Hindlimb muscle (tissue), 1 donor: ENCODE measurements around the gene ITGAL. TPM values are rescaled to one million over a fixed set of nuclear protein-coding genes. Genes with fewer than 3 reads are reported as not detected.

Experiments
- DNase-seq: peaks from one replicate; pipeline ENCODE4 v3.0.0-alpha.2; 2013
- polyA plus RNA-seq: library from polyadenylated mRNA; unstranded; fragments of 120-200 nt; gene quantifications from one replicate; pipeline ENCODE4 v1.2.1, GENCODE V29; 2013; ENCODE audit not compliant: insufficient read length

Gene ITGAL
- polyA plus RNA-seq, 1 donor, result 4.1 TPM

DNA sequence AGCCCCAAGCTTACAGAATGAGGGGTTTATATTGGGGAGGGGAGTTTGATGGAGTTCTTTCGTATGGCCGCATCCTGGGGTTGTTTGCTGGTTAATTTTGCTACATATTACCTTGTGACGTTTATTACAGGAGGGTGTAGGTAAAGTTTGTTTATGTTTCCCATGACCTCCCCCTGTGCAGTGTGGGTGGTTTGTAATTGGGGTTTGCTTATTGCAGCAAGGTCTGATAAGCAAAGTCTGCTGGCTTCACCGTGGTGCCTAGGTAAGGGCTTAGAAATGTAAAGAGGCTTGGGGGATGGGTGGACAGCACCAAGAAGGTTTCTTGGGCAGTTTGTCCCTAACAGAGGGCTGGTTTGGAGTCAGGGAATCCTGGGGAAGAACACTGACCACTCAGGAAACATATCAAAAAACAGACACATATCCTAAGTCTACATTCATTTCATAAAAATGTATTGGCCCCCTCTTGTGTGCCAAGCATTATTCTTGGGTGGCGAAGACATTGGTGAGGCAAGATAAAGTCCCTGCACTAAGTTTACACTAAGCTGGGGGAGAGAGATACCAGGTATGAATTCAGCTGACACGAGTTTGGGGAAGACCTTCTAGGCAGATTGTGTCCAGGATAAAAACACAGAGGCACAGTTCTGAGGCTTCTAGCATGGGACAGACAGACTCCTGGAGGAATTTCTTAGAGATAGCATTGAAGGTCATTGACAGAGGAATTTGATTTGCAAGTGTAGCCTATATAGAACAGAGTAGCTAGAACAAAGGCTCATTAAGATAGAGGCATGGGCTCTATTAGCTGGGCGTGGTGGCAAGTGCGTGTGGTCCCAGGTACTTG is 76.1 kb downstream of the ITGAL start:
- no peak for DNase-seq

DNA sequence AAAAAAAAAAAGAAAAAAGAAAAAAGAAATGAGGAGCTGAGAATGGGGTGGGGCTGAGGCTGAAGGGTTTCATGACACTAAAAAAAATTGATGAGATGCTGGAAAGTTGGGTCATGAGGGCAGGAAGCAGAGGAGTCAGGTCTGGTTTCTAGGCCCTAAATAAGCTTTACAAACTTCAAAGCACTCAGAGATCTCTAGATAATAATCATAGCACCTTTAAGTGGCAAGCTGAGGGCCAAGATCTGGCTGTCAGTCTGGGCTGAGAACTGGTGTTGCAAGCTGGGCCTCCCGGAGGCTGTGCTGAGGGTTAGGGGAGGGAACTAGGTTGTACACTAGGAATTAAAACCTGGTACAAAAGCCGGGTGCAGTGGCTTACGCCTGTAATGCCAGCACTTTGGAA is 79.2 kb downstream of the ITGAL start:
- no peak for DNase-seq

DNA sequence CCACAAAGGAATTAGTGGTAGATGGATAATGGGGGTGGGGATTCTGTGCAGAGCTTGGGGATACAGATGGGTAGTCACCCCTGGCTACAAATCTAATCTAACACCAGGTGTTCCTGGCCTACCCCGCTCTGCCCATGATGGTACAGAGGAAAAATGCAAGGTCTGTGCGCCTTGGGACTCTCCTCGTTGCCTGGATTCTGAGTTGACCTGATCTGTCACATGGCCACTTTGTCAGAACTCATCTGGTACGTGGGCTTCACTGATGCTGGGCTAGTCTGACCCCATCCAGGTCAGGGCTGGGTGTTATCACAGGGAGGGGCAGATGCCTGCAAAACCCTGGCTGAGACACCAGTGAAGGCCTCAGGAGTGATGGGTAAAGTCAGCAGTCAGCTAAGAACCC is 80.4 kb downstream of the ITGAL start:
- no peak for DNase-seq

DNA sequence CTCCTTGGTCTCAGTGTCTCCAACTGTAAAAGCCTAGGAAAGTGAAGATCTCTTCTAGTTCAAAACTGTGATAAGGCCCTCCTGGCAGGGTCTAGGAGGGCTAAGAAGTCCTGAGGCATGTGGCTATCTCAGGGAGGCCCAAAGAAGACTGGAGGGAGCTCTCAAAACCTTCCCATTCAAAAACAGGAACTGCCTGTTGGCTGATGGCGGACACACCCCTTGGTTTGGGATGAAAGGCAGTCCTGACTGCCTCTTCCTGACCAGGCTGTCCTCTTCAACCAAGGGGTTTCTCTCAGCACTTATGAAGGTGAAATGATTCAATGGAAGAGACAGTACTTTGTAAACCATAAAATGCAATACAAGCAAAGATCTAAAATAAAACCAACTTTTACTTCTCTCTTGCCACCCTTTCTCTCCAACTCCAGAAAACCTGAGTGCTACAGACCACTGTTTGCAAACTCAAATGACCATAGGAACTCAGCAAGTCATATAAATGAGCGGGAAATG is 80.9 kb downstream of the ITGAL start:
- no peak for DNase-seq

DNA sequence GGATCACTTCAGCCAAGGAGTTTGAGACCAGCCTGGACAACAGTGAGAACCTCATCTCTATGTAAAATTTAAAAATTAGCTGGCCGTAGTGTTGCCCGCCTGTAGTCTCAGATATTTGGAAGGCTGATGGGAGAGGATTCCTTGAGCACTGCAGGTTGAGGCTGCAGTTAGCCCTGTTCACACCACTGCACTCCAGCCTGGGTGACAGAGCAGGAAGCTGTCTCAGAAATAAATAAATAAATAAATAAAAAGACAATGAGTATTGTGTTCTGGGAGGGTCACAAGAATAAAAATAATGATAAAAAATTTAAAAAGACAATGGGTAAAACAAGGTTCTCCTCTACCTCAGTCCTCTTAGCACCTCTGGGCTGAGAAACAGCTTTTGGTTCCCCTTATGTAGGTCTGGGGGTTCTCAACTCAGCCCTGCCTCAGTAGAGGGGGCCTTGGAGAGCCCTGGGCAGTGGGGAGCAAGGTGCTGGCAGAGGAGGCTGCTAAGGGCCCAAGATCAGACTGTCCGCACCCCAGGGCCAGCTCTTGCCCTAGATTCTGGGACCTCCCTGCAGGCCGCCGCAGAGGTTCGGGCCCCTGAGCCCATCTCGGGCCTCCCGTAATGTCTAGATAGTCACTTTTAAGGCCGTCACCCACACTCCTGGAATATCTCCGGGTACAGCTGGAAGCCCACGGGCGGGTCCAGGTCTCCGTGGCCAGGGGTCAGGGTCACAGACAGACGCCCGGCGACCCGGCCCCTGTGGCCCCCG is 82.2 kb downstream of the ITGAL start:
- DNase-seq, result no peak

DNA sequence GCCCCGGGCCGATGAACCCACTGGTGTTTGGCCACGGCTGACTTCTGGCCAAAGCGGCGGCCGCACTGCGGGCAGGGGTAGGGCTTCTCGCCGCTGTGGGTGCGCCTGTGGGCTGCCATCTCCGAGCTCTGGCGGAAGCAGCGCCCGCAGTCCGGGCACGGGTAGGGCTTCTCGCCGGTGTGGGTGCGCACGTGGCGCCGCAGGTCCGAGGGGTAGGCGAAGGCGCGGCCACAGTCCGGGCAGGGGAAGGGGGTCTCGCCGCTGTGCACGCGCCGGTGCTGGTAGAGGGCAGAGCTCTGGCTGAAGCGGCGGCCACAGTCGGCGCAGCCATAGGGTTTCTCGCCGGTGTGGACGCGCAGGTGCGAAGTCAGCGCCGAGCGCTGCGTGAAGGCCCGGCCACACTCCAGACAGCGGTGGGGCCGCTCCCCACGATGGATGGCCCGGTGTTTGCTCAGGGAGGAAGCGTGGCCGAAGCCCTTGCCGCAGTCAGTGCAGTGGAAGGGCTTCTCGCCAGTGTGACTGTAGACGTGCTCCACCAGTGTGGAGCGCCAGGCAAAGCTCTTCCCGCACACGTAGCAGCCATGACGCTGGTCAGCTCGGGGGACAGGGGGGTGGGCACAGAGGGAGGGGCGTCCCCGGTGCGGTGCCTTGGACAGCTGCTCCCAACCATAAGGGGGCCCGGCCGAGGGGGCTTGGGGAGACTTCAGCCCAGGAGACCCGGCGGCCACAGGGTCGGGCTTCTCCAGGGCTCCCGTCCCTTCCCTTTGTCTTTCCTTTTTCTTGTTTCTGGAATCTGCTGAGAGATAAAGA is 83.0 kb downstream of the ITGAL start:
- no peak for DNase-seq

DNA sequence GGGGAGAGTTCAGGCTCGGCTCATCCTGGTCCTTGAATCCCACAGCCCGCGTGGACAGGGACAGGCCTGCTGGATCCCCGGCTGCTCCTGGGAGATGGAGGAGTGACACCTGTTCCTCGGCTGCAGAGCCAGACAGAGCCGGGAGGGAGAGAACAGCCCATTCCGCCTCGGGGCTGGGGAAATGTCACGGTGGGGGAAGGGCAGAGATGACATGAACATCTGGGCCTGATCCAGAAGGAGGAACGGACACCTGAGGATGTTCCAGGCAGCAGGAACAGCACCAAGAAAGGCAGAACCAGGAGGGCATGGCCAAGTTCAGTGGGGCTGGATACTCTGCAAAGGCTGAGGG is 83.6 kb downstream of the ITGAL start:
- DNase-seq, result no peak

DNA sequence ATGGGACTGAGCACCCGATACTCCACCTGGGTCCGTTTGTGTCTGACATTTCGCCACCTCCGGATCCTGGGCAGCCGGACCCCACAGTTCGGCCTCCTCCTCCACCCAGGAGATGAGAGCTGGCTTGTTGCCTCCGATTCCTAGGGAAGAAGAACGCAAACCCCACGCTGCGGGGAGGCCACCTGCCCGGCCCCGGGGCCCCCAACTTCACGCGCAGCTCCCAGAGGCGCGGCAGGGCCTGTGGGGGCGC is 85.1 kb downstream of the ITGAL start:
- DNase-seq, result no peak

DNA sequence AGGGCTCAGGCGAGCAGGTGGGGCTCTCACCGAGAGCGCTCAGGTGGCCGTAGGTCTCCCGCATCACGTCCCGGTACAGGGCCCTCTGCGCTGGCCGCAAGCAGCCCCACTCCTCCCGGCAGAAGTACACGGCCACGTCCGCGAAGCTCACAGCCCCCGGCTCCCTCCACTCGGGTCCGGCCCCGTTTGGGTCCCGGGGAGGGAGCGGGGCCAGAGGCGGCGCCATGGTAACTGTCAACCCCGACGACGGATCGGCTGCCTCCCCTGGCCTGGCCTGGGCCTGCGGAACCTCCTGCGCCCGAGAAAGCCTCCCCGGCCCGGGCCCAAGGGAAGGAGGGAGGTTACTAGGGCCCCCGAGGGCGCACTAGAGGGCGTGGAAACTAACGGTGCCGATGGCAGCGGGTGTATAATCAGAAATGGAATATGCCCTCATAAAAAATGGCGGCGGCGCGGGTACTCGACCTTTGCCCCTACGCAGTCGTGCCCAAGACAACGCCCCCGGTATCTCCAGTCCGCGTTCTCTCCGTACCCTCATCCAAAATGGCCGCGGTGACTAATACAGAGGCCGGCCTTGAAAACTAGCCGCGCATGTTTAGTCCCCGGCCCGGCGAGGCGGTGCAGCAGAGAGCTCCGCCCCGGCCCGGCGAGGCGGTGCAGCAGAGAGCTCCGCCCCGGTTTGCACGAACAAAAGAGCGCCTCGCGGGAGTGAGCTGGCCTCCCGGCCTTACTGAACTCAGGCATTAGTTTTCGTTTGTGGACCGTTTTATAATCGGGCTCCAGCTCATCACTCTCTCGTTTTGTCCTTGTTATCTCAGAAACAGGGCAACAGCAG is 85.6 kb downstream of the ITGAL start, which contains the start of gene ZNF764:
Gene ZNF764 (minus strand): TSS at position 418 of the 832 bp plus-strand sequence. CDS start 192 bp downstream, at position 226.
- DNase-seq, result peak; percentile 96

DNA sequence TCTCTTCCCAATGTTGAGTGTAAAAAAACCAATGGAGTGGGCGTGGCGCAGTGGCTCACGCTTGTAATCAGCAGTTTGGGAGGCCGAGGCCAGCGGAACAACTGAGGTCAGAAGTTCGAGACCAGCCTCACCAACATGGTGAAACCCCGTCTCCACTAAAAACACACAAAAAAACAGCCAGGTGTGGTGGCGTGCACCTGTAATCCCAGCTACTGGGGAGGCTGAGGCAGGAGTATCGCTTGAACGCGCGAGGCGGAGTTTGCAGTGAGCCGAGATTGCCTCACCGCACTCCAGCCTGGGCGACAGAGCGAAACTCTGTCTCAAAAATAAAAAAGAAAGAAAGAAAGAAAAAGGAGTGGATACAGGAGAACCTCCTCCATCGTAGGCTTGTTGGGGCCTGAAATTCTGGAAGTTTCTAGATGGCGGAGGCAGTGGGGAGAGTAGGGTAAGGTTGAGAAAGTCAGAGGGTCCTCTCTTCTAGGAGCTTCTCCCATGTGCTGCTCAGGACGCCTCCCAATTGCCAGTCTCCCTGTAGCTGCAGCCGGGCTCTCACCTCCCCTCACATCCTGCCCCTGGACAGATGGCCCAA is 86.3 kb downstream of the ITGAL start:
- DNase-seq, result no peak

DNA sequence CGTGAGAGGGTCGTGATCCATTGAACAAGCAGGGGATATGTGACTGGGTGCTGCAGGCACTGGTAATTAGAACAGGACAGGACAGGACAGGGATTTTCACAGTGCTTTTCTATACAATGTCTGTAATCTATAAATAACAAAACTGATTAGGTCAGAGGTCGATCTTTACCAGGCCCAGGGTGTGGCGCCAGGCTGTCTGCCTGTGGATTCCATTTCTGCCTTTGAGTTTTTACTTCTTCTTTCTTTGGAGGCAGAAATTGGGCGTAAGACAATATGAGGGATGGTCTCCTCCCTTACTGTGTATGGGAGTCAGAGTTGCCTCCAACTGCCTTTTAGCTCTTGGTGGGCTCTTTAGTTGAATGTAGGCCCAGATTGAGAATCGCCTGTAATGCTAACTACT is 87.1 kb downstream of the ITGAL start:
- no peak for DNase-seq

DNA sequence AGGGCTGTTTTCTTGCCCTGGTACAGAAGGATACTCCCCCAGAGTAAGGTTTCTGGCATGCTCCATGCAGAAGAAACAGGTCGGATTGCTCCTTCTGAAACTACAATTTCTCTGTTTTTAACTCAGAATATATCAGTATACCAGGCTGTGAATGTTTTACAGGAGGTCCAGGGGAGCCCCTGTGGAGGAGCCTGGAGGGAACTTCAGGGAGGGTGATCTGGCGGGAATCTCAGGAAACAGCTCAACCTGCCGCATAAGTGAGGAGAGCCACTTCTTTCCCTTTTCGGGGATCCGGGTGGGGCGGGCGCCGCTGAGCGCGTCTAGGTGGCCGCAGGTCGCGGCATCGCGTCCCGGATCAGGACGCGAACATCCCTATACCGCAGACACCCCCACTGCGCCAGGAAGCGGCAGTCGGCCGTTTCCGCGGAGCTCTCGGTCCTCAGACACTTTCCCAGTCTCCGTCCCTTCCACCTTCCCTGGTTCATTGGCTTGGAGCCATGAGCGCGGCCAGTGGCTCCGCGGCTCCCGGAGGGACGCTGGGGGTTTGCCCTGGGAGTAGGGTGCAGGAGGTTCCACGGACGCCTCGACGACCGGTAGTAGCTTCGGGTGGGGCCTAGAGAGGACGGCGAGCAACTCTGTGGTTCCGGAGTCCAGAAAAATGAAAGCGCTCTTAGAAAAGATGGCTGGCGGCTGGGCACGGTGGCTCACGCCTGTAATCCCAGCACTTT is 88.7 kb downstream of the ITGAL start:
- DNase-seq, result no peak

DNA sequence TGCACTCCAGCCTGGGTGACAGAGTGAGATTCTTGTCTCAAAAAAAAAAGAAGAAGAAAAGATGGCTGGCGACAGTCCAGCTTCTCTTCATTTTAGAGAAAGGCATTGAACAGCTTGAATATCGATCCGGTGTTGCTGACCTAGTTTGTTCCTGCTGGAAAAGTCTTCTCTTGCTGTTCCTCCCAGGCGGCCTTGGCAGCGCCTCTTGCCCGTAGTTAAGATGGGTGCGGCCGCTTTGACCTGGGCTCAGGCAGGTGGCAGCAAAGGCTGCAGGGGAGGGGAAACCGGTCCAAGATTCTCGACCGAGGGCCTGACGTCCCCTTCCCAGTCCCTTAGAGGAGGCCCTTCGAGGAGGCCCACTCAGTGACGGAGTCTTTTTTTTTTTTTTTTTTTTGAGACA is 89.5 kb downstream of the ITGAL start:
- DNase-seq, result no peak

DNA sequence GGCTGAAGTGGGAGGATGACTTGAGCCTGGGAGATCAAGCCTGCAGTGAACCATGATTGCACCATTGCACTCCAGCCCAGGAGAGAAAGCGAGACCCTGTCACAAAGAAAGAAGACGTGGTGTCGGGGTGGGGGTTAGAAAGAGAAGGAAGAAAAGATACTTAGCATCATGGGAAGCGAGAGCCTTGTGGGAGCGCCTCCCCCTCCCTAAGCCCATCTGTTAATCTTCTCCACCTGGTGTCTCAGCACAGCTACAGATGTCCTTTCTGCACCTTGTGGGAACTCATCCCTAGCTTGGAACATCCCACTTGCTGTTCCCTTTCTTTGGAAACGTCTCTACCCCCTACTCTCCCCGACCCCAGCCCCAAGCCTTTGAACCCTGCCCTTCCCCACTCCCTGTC is 93.0 kb downstream of the ITGAL start:
- no peak for DNase-seq

DNA sequence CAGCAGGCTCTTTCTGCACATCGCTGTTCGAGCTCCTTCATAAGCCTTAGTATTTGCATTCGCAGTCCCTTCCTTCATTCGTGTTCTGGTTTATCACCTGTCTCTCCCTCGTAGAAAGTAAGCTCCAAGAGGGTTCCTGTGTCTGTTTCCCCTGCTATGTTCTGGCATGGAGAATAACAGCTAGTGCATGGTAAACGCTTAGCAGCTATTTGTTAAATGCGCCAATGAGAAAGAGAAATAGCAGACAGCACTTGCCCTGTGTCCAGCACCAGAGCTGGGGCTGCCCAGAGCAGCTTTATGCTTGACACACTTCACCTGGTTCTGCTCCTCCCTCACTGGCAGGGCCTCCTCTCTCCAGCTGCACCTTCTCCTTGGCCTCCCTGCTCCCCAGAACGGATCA is 93.4 kb downstream of the ITGAL start:
- no peak for DNase-seq

DNA sequence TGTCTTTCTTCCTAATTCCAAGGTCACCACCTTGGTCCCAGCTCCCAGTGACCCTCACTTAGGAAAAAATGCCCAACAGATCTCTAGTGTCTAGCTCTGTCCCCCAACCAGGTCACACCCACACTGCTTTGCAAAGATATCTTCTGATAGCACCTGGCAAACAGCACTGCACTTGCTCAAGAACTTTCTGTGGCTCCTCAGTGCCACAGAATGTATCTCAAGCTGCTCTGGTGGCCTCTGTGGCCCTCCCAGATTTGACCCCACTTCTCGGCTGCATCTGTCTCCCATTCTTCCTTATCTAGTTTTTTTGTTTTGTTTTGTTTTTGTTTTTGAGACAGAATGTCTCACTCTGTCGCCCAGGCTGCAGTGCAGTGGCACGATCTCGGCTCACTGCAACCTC is 94.0 kb downstream of the ITGAL start:
- no peak for DNase-seq

DNA sequence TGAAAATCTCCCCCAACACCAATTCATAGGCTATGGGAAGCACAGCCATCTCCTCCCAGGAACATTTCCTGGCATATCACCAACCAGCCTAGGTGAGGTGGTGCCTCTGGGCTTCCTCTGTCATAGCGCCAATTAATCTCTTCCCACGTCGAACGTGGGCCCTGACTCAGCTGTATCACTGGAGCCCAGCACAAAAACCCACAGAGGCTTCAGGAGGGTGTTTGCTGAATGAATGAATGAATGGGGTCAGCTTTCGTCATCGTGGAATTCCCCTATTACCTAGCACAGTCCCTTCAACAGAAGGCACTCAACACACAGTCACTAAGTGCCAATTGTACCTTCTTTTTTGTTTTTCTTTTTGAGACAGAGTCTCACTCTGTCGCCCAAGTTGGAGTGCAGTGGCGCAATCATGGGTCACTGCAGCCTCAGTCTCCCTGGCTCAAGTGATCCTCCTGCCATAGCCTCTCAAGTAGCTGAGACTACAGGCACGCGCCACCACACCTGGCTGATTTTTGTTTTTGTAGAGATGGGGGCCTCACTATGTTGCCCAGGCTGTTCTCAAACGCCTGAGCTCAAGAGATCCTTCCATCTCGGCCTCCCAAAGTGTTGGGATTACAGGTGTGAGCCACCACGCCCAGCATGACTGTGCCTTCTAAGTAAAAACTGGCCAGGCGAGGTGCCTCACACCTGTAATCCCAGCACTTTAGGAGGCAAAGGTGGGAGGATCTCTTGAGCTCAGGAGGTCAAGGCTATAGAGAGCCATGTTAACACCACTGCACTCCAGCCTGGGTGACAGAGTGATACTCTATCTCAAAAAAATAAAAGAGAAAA is 94.8 kb downstream of the ITGAL start:
- DNase-seq, result no peak

DNA sequence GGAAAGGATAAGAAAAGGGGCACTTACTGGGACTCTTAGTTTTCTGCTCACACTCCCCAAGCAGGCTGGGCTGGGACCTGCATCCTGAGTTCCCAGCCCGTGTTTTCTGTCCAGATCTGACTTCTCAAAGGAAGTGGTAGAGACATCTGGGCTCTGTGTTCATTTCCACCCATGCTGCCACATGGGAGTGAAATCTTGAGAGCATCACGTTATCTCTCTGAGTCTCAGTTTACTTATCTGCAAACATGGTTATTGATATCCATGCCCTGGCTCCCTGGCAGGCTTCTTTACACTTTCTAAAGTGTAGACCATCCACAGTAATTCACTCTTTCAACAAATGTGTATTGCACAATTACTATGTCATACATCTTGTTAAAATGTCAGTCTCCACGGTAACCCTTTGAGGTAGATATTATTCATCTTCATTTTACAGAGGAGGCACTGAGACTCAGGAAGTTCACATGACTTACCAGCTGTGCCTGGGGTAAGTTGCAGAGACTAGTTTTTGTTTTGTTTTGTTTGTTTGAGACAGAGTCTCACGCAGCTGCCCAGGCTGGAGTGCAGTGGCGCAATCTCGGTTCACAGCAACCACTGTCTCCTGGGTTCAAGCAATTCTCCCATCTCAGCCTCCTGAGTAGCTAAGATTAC is 95.6 kb downstream of the ITGAL start:
- DNase-seq, result no peak

DNA sequence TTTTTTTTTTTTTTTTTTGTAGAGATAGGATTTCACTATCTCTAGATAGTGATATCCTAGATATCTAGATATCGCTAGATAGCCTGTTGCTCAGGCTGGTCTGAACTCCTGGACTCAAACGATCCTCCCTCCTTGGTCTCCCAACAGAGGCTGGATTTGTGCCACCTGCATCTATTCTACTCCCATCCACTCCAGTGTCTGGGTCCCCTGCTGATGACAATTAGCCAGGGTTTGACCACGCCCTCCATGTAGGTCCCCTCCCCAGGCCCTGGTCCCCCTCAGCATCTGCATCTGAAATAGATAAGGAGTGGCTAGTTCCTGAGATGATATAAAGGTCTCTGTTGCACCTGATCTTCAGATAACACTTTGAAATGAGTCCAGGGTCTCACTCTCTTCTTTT is 96.7 kb downstream of the ITGAL start:
- no peak for DNase-seq
